Muscle of leg (tissue), 11 donors: ENCODE data around the gene IRX3. TPM values are rescaled to one million over a fixed set of nuclear protein-coding genes. Genes with fewer than 3 reads are reported as not detected.
A peak's percentile ranks its signal among the peaks of the same experiment; 100 is the strongest.

Experiments
- DNase-seq: peaks from one replicate; pipeline ENCODE4 v3.0.0; 2013
- H3K27ac ChIP-seq: one replicate; pipeline ENCODE4 v1.5.1; 2013; ENCODE audit warnings: mild to moderate bottlenecking, low read length, control low read depth
- H3K27me3 ChIP-seq: one replicate; pipeline ENCODE4 v1.6.1; 2013; ENCODE audit warnings: low read length; ENCODE audit not compliant: control insufficient read depth, insufficient read depth
- H3K36me3 ChIP-seq: one replicate; pipeline ENCODE4 v1.6.1; 2013; ENCODE audit warnings: low read length; ENCODE audit not compliant: control insufficient read depth, insufficient read depth
- H3K4me1 ChIP-seq: one replicate; pipeline ENCODE4 v1.6.1; 2013; ENCODE audit warnings: low read length; ENCODE audit not compliant: control insufficient read depth, insufficient read depth
- H3K4me3 ChIP-seq: one replicate; pipeline ENCODE4 v1.5.1; 2013; ENCODE audit warnings: low read length, control low read depth
- H3K9me3 ChIP-seq: replicated peaks from 2 replicates; pipeline ENCODE4 v1.6.1; 2013; ENCODE audit warnings: low read depth, low read length; ENCODE audit not compliant: control insufficient read depth
- WGBS: methylation state at CpG from one replicate; pipeline ENCODE4 v1.1.5; 2013; ENCODE audit warnings: missing lambda C conversion rate; ENCODE audit not compliant: insufficient coverage; 5-methylcytosine and 5-hydroxymethylcytosine counted together
- polyA plus RNA-seq, 8 donors: library from polyadenylated mRNA; unstranded; fragments of 120-200 nt; gene quantifications; one replicate each; pipeline versions ENCODE4 v1.2.1 to v1.2.3, GENCODE V29; 2013; ENCODE audit warnings: inconsistent platforms in 1 of 8, low replicate concordance in 1 of 8; ENCODE audit not compliant: insufficient read length in 8 of 8, insufficient read depth in 1 of 8
- total RNA-seq: library from RNA; stranded (reverse); fragments of 120-200 nt; gene quantifications from one replicate; pipeline ENCODE4 v1.2.4, GENCODE V29; 2013

Gene IRX3
- total and polyA plus RNA-seq, 9 donors = 4.8 to 15.9 (median 8.1) TPM

DNA sequence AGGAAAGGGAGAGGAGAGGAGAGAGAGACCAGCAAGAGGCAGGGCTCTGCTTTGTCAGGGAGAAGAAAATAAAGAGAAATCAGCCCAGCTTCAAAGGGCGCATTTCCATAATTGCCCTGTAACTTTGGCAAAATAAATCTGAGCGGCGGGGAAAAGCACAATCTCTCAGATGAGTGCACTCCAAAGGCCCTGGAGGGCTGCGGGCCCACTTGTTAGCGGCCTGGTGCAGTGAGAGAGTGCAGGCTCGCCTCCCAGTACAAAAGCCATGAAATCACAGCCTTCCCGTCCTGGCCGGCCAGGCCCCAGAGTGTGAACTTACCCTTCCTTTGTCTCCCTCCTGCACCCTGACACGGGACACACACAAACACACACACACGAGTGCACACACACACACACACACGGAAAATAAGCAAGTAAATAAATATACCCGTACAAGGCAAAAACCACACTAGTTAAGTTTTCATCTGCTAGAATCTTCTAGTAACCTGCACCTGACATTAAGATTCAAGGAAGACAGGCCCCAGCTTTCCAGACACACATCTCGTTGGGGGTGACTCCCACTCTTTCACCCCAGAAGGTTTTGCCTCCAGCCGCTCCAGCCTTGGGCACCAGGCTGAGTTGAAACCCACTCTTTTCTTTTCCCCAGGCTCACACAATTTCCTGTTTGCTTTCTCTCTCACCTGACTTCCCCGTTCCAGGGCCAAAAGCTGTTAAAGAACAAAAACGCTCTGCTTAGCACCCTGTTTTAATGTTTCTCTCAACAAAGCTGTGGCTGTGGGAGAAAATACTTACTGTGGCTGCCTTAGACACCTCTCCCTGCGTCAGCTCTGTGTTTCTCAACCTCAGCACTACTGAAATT lies 8.5 kb downstream of the IRX3 start:
- no peak for DNase-seq
- Histone ChIP-seq H3K4me1 (peaks cover 13% of the 10 kb centered on the region), H3K36me3 (no peaks in the 10 kb centered on the region), H3K27ac (no peak overlapping the region), H3K27me3 (peaks cover 30% of the 10 kb centered on the region), H3K4me3 (no peak overlapping the region), H3K9me3 (no peaks in the 10 kb centered on the region)
- WGBS = 65% methylated on average over 15 of the region's 17 CpGs

DNA sequence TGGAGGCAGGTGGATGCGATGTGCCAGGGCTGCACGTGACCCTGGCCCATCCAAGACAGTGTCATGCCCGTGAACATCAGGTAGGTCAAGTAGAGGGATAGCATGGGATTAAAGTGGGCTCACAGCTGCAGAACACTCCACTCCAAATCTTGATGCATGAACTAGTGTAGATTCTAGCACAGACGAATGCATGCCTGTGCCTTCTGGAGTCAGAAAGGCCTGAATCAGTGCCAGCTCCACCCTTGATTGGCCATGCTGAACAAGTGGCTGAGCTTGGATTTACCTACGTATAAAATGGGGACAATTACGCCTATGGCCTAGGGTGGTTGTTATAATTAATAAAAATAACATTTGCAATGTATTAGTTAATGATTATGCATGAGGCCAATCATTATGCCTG lies 10.6 kb downstream of the IRX3 start:
- Histone ChIP-seq H3K27ac (no peak overlapping the region), H3K27me3 (peaks cover 9% of the 10 kb centered on the region), H3K36me3 (no peaks in the 10 kb centered on the region), H3K4me3 (no peak overlapping the region), H3K9me3 (no peaks in the 10 kb centered on the region), H3K4me1 (no peaks in the 10 kb centered on the region)
- no peak for DNase-seq
- whole genome bisulfite sequencing = 84% methylated on average over 4 of the region's 6 CpGs

DNA sequence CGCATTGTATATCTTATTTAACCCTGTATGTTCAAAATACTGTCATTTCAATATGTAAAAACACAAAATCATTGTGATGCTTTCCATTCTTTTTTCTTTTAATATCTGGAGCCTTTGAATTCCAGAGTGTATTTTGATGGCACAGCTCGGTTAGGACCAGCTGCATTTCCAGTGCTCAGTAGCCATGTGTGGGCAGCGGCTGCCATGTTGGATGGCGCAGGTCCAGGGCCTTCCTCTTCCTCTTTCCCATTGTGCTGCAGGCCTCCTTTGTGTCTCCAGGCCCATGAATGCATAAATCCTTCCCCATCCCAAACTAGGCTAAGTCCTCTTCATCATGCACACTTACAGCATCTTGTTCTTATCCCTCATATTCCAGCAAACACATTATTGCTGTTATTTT lies 13.0 kb downstream of the IRX3 start:
- Histone ChIP-seq H3K27ac (no peak overlapping the region), H3K4me1 (peaks cover 5% of the 10 kb centered on the region), H3K4me3 (no peak overlapping the region), H3K36me3 (no peaks in the 10 kb centered on the region), H3K9me3 (no peaks in the 10 kb centered on the region), H3K27me3 (no peaks in the 10 kb centered on the region)
- no peak for DNase-seq
- 79% methylated on average over 3 of the region's 4 CpGs for WGBS

DNA sequence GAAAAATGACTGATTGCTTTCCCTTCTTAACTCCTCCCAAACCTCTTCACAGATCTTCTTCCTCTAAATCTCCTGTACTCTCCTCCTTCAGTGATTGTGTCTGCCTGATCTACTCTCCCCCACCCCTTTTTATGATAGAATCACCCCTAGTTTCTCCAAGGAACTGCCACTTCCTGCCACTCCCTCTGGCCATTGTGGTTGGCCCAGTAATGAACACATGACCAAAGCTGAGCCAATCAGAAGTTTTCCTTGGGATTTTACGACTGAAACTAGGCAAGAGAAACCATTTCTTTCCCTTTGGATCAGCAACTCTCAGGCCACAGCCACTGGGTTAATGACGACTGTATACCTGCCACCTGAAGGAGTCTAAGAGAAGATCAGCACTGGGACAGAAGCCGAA lies 15.9 kb downstream of the IRX3 start:
- Histone ChIP-seq H3K27me3 (no peaks in the 10 kb centered on the region), H3K9me3 (no peaks in the 10 kb centered on the region), H3K27ac (no peak overlapping the region), H3K36me3 (no peaks in the 10 kb centered on the region), H3K4me3 (no peak overlapping the region), H3K4me1 (peaks cover 5% of the 10 kb centered on the region)
- no peak for DNase-seq
- WGBS = 100% methylated on average over 1 of the region's 3 CpGs

DNA sequence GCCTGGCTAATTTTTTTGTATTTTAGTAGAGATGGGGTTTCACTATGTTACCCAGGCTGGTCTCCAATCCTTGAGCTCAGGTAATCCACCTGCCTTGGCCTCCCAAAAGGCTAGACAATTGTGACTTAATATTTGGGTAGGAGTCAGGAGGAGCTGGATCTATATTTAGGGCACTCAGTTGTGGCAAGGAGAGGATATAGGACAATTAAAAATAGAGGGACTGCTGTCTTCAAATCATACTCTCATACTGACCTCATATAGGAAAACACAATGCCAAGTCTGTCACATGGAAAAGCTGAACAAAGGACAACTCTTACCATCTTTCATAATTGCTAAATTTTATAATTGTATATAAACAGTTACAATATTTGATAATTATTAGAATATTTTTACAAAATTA lies 17.1 kb downstream of the IRX3 start:
- Histone ChIP-seq H3K4me1 (peaks cover 5% of the 10 kb centered on the region), H3K27ac (no peak overlapping the region), H3K9me3 (no peaks in the 10 kb centered on the region), H3K36me3 (no peaks in the 10 kb centered on the region), H3K27me3 (no peaks in the 10 kb centered on the region), H3K4me3 (no peak overlapping the region)
- DNase-seq = no peak

DNA sequence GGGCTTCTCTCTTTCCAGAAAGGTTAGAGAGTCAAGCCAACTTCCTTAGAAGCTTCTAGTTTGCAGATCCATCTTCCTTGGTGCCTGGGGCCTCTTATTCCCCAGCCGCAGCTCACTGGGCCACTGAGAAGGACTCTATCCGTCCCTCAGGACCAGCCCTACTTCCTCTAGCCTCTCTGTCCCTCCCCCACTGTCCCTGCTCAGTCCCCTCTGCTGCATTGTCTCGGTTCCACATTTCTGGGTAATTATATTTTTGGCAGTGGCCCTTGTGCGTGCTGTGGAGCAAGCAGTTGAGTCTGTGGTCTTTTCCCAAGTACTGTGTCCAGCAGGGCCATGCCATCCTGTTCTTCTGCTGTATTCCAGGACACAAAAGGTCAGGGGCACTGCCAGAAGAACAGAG lies 17.8 kb downstream of the IRX3 start:
- WGBS = 66% methylated on average over 3 of the region's 4 CpGs
- H3K9me3 ChIP-seq = no peaks in the 10 kb centered on the region
- no peak for DNase-seq
- H3K4me3 ChIP-seq = no peak overlapping the region
- no peaks in the 10 kb centered on the region for H3K36me3 ChIP-seq
- H3K27me3 ChIP-seq = no peaks in the 10 kb centered on the region
- no peak overlapping the region for H3K27ac ChIP-seq
- H3K4me1 ChIP-seq = peaks cover 5% of the 10 kb centered on the region

DNA sequence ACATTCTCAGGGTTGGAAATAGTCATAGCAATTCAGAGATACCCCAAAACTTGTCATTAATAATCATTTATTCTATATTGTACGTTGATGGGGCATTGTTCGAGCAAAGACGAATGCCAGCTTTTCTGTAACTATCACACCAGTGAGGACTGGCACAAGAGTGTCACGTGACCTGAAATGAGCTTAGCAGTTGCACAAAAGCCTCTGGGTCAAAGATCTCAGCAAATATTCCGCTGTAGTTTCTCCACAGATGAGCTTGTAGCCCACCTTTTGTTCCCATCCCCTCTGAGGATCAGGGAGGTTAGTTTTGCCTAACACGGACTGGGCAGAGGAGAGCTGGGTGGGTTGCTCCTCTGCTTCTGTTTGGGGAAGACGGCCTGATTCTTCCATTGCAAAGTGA lies 18.2 kb downstream of the IRX3 start:
- H3K4me3 ChIP-seq = no peak overlapping the region

DNA sequence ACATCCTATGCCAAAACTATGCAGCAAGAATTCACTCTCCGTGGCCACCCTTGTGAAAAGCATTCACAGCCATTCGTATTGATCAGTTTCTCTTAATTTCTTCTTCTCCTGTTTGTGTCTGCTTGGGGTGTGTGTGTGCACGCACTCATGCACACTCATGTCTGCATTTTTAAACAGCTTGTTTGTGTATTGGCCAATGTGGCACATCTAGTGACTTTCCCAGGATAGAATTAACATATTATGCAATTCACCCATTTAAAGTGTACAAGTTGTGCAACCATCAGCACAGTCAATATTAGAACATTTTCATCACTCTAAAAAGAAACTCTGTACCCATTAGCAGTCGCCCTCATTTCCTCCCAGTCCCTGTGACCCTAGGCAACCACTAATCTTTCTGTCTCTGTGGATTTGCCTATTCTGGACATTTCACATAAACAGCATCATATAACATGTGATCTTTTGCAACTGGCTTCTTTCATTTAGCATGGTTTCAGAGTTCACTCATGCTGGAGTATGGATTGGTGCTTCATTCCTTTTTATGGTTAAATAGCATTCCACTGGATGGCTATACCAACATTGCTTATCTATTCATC lies 20.1 kb downstream of the IRX3 start:
- Histone ChIP-seq H3K4me3 (no peak overlapping the region), H3K27ac (no peak overlapping the region), H3K36me3 (no peaks in the 10 kb centered on the region), H3K27me3 (no peaks in the 10 kb centered on the region), H3K4me1 (peaks cover 5% of the 10 kb centered on the region), H3K9me3 (no peaks in the 10 kb centered on the region)
- DNase-seq = no peak
- 30% methylated on average over 1 of the region's 4 CpGs for WGBS

More for the DNA sequence above, 18.2 kb downstream of the IRX3 start:
- Histone ChIP-seq H3K27ac (no peak overlapping the region), H3K9me3 (no peaks in the 10 kb centered on the region), H3K4me1 (peaks cover 5% of the 10 kb centered on the region), H3K36me3 (no peaks in the 10 kb centered on the region), H3K27me3 (no peaks in the 10 kb centered on the region)
- DNase-seq = no peak
- WGBS = 80% methylated on average over 2 of the region's 7 CpGs

DNA sequence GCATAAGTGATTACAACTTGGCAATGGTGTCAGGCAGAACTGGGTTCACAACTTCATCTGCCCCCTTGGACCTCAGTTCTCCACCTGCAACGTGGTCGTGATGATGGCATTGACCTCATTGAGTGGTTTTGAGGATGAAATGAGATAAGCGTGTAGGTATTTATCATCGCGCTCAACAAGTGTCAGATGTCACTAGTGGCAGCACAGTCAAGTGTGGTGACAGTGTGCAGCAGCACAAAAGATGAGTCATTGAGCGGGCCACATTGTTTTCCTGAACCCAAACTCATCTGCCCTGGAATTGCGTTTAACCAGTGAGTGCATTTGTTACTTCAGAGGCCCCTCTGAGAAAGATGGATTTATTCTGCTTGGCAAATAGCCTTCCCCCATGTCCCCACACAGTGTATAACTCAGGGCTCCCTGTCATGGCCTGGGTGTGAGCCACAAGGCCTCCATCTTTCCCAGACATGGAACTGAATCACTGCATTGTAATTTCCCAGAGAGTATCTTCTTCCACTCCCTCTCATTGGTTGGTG lies 20.9 kb downstream of the IRX3 start:
- no peak overlapping the region for H3K27ac ChIP-seq
- H3K27me3 ChIP-seq = no peaks in the 10 kb centered on the region
- no peaks in the 10 kb centered on the region for H3K9me3 ChIP-seq
- no peak overlapping the region for H3K4me3 ChIP-seq
- WGBS = 78% methylated on average over 5 of the region's 7 CpGs
- H3K36me3 ChIP-seq = no peaks in the 10 kb centered on the region
- no peak for DNase-seq
- H3K4me1 ChIP-seq = peaks cover 5% of the 10 kb centered on the region

DNA sequence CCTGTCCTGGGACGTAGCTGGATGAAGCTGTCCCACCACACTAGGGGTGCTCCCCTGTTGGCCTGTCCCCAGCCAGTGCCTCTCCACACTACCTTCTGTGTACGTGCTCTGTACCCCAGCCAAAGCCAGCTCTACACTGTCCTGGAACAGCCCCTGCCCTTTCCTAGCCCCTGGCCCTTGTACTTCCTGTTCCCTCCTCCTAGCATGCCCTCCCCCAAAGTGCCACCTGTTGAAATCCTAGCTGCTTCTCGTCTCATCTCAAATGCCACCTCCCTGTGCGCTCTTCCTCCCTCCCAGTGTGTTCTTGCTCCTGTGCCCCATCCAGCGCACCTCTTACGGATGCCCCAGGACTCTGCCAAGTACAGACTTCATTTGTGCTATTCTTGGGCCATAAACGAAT lies 33.5 kb downstream of the IRX3 start:
- no peaks in the 10 kb centered on the region for H3K36me3 ChIP-seq
- peak; percentile 21 for DNase-seq
- peaks cover 2% of the 10 kb centered on the region for H3K27me3 ChIP-seq
- 77% methylated on average over 6 of the region's 7 CpGs for WGBS
- no peaks in the 10 kb centered on the region for H3K9me3 ChIP-seq
- H3K27ac ChIP-seq = no peak overlapping the region
- H3K4me3 ChIP-seq = no peak overlapping the region
- peaks cover 3% of the 10 kb centered on the region for H3K4me1 ChIP-seq
